GM19240 (cell line): ENCODE results near the gene PAGE4.

Source experiments
- DNase-seq: peaks from one replicate; pipeline ENCODE4 v3.0.0; 2011; ENCODE audit warnings: low spot score; ENCODE audit not compliant: insufficient read length

Gene PAGE4, protein sequence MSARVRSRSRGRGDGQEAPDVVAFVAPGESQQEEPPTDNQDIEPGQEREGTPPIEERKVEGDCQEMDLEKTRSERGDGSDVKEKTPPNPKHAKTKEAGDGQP

DNA sequence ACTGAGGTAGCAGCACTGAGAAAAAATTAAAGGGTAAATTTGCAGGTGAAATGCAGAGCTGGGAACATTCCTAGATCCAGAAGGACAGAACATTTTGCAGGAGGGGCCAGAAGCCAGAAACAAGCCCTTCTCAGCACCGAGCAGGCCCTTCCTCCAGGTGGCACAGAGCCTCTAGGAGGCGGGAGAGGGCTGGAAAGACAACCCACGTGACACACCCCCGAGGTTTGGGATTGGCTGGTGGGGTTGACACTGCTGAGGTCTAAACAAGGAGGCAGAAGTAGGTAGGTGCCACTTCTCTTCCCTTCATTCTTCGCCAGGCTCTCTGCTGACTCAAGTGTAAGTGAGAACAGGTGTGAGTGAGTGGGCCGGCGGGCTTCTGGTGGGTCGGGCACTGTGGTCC is at the start of gene PAGE4:
TSS of gene PAGE4 (plus strand) at position 288 of the 400 bp plus-strand sequence. CDS start 1,126 bp downstream, outside the sequence.
- no peak for DNase-seq

DNA sequence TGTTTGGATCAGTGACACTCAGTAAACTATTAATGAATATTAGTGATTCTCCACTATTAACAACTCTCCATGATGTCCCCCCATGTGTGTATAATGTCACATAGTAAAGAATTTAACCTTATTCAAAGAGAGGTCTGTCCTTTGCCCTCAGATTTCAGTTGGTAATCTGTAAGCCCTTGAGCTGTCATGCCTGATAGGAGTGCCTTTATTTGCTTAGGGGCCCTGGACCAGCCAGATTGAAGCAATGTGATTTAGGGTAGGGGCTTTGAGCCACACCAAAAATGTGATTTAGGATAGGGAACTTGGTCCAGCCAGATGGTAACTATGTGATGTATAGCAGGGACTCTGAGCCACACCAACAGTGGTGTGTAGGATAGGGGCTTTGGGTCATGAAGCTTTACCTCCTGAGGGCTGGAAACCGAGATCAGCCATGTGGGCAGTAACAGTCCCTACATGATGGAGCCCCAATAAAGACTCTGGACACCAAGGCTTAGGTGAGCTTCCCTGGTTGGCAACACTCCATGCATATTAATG is 44.3 kb upstream of the PAGE4 start:
- no peak for DNase-seq

GRCh38 chrX:49792376-49792775 is 36.7 kb upstream of the PAGE4 start:
- DNase-seq, result no peak

- DNase-seq, result no peak
Observed at GRCh38 chrX:49793686-49794085, 35.4 kb upstream of the PAGE4 start.

GRCh38 chrX:49799828-49800227 is 29.3 kb upstream of the PAGE4 start:
- no peak for DNase-seq

DNA sequence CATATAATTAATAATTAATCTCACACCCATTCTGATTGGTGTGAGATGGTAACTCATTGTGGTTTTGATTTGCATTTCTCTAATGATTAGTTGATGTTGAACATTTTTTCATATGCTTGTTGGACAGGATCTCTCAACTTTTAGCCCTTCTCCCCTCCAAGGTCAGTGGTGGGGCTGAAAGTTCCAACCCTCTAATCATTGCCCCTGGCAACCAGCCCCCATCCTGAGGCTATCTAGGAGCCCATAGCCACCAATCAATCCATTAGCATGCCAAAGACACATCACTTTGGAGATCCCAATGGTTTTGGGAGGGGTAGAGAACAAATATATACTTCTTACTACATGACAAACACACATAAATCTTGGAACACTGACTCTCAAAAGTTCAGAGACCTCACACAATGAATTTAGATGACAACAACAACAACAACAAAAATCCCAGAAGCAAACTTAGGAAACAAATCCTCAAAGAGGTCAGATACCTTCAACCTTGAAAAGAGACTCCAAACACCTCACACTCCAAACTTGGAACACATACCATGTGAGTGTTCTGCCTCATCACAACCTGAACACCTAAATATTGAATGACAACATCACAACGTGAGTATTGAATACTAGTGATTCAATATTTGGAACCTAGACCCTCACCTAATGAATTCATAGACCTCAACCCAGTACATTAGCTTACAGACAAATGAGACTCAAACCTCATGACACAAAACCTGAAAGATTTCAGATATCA is 19.0 kb upstream of the PAGE4 start:
- DNase-seq, result no peak

- no peak for DNase-seq
Observed at GRCh38 chrX:49812177-49812576, 16.9 kb upstream of the PAGE4 start.

DNA sequence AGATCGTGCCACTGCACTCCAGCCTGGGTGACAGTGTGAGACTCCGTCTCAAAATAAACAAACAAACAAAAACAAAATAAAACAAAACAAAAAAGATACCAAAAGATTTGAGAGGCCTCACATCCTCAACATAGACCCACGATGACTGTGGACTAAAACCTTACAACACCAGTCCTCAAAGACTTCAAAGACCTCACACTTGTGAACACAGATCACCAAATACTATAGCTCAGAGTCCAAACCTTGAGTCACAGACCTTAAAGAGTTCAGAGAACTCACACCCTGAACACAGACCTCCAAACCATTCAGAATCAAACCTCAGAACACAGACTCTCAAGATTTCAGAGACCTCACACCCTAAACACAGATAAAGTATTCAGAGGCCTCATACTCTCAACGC is 12.7 kb upstream of the PAGE4 start:
- DNase-seq, result no peak

DNA sequence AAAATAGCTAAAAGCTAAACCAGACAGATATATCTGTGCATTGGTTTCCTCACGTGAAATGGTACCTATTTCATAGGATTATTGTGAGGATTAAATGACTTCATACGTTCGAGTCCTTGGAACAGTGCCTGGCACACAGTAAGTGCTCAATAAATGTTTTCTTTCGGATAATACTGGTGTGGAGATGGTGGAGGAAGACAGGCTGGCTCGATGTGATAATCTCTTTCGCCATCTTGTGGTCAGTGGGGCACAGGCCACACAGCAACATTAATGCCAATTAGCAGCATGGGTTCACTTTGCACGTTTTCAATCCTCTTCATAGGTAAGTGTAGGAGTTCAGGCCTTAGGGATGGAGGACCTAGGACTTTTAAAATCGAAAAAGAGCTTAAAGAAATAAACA is 9.3 kb downstream of the PAGE4 start:
- no peak for DNase-seq

- DNase-seq, result no peak
Observed at GRCh38 chrX:49840679-49841078, 11.6 kb downstream of the PAGE4 start.

GRCh38 chrX:49842621-49843020 is 13.5 kb downstream of the PAGE4 start:
- no peak for DNase-seq

DNA sequence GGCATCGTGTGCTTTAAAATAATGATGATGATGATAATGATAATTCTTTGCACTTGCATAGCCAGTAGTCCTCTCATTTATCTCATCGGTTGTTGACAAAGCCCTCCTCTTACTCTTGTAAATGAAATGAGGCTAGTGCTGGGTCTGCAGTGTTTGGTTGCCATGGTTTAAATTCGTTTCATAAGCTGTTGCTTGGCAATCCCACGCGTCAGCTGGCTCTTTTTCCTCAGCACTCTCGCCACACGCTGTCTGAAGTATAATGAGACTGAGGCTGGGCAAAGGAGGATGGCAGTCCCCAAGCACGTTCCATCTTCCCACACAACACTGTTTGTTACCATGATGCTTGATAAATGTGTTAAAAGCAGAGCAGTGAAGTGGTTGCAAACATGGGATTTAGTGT is 15.5 kb downstream of the PAGE4 start:
- no peak for DNase-seq

- DNase-seq, result no peak
Observed at GRCh38 chrX:49845701-49846403, 16.7 kb downstream of the PAGE4 start.

DNA sequence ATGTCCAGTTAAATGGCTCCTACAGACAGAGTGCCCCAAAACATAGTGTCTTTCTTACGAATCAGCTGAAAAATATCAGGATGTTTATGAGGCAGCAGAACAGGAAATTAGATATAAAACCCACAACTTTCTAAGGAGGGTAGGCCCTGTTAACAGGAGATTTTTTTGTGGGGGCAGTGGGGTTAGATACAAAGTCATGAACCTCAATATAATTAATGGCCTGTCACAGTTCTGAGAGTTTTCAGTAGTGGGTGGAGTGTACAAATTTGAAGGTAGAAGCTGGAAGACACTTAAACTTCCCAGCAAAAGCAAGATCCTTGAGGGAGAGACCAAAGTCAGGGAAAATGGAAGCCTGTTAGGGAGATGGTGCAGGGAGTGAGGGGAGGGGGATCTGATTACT is 17.4 kb downstream of the PAGE4 start:
- no peak for DNase-seq

DNA sequence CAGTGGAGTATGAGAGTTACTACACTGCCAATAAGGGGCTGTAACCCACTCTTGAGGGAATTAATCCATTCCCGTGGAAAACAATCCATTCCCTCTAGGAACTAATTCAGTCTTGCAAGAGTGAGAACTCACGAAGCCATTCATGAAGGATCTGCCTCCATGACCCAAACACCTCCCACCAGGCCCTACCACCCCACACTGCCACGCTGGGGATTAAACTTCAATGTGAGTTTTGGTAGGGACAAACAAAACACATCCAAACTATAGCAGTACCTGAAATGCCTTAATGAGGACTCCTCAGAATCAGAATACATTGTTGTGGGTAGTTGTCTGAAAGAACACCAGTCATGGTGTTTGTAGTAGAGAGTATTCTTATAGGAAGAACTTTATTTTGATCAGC is 19.2 kb downstream of the PAGE4 start:
- no peak for DNase-seq

GRCh38 chrX:49850028-49850427 is 20.9 kb downstream of the PAGE4 start:
- DNase-seq, result no peak

GRCh38 chrX:49853661-49854060 is 24.6 kb downstream of the PAGE4 start:
- no peak for DNase-seq

GRCh38 chrX:49856819-49857218 is 27.7 kb downstream of the PAGE4 start:
- no peak for DNase-seq

DNA sequence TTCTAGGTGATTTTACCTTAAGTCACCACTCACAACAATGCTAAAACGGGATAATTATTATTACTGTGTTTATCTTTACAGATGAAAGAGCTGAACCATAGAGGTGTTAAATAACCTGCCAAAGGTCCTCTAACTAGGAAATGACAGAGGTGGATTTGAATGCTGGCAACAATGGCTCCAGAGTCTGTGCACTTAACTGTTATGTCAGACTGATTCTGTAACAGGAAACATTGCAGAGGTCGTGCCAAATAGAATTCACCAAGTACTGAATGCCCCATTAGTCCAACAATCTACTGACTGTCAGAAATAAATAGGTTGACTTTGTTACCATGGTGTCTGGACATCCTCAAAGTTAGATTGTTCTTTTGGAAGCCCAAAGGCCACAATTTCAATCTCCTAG is 29.2 kb downstream of the PAGE4 start:
- no peak for DNase-seq

DNA sequence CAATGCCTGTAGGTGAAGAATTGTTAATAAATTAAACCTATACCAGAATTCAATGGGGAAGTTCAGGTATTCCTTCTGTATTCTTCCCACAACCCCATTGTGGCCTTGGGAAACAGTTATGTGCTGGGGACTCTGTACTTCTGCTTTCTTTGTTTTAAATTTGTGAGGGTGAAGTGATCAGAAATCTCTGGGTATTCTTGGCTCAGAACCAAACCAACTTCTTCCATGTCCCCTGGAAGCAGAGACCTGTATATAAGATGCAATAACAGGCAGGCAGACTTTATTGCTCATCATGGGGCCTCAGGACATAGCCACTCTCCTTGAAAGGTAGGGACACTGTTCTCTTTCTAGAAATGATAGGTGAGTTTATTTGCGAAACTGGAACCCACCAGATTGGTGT is 30.4 kb downstream of the PAGE4 start:
- DNase-seq, result no peak

GRCh38 chrX:49860867-49861535 is 31.9 kb downstream of the PAGE4 start:
- no peak for DNase-seq

GRCh38 chrX:49862093-49862492 is 33.0 kb downstream of the PAGE4 start:
- DNase-seq, result no peak
